Endothelial cell of umbilical vein (primary cell): ENCODE measurements around the gene PACS1. TPM values are rescaled to one million over a fixed set of nuclear protein-coding genes. Genes with fewer than 3 reads are reported as not detected.

Source experiments
- BruUV-seq: library from RNA; stranded (reverse); fragments of 400-500 nt; replicated peaks from 2 replicates; lab custom pipeline; 2021; lab: Mats Ljungman, UMichigan
- CTCF ChIA-PET: fragments of 300-600, 350-600 bp; sonication (Branson Sonifier 250); formaldehyde crosslinking; loops from one replicate; lab custom pipeline; 2021; ENCODE audit warnings: antibody characterized with exemption, inconsistent platforms; lab: Charles Lee
- POLR2A ChIA-PET: fragments of 300-600, 350-600 bp; sonication (Branson Sonifier 250); formaldehyde crosslinking; loops from one replicate; lab custom pipeline; 2021; ENCODE audit warnings: antibody characterized with exemption, inconsistent platforms; lab: Charles Lee
- DNase-seq: peaks from one replicate; pipeline ENCODE4 v3.0.0-alpha.2; 2011; ENCODE audit warnings: low read depth, low spot score
- FAIRE-seq: peaks from 2 replicates; lab custom pipeline; 2011; peaks lifted over from hg19 to GRCh38; lab: Jason Lieb, UNC
- H2AFZ ChIP-seq: 2 replicates; pipeline ENCODE4 v1.6.0; 2012; ENCODE audit warnings: low read depth, low read length, control low read depth, inconsistent platforms
- H3K27ac ChIP-seq: 2 replicates; pipeline ENCODE4 v1.5.1; 2011; ENCODE audit warnings: low read depth, mild to moderate bottlenecking, control low read depth, low read length, moderate library complexity; ENCODE audit not compliant: insufficient read depth
- H3K27me3 ChIP-seq, 2 experiments: 2 replicates each; pipeline versions ENCODE4 v1.6.0 to v1.6.1; 2011; ENCODE audit warnings: low read length in 2 of 2, mixed read lengths in 1 of 2; ENCODE audit not compliant: control insufficient read depth in 2 of 2, insufficient read depth in 2 of 2
- H3K36me3 ChIP-seq, 2 experiments: 2 replicates in 1 of 2; 3 replicates in 1 of 2; pipeline ENCODE4 v1.5.1; 2011; ENCODE audit warnings: low read length in 2 of 2, mild to moderate bottlenecking in 1 of 2, moderate library complexity in 1 of 2; ENCODE audit not compliant: control insufficient read depth in 2 of 2, insufficient read depth in 2 of 2; ENCODE audit errors: extremely low read depth in 1 of 2
- H3K4me1 ChIP-seq: 3 replicates; pipeline ENCODE4 v1.5.1; 2011; ENCODE audit warnings: mild to moderate bottlenecking, low read length; ENCODE audit not compliant: control insufficient read depth, insufficient read depth; ENCODE audit errors: extremely low read depth
- H3K4me2 ChIP-seq: 2 replicates; pipeline ENCODE4 v1.6.1; 2011; ENCODE audit warnings: low read length, control low read depth, mixed read lengths; ENCODE audit not compliant: insufficient read depth
- H3K4me3 ChIP-seq, 3 experiments: fragments of 200-600 bp in 1 of 3; sonication (generic), shearing (Covaris generic) in 1 of 3; replicated peaks in 1 of 3; 2 replicates each; pipeline ENCODE4 v1.5.1; 2011 to 2016; ENCODE audit warnings: control low read depth in 3 of 3, low read length in 3 of 3, mild to moderate bottlenecking in 2 of 3, inconsistent platforms in 1 of 3, low read depth in 1 of 3, moderate library complexity in 1 of 3; ENCODE audit not compliant: insufficient read depth in 1 of 3
- H3K79me2 ChIP-seq: 2 replicates; pipeline ENCODE4 v1.6.0; 2012; ENCODE audit warnings: low read length, inconsistent platforms; ENCODE audit not compliant: control insufficient read depth, insufficient read depth
- H3K9ac ChIP-seq: replicated peaks from 2 replicates; pipeline ENCODE3; 2011; ENCODE audit warnings: low read length, control low read depth; ENCODE audit not compliant: insufficient read depth; ENCODE audit errors: extremely low read depth
- H3K9me1 ChIP-seq: replicated peaks from 3 replicates; pipeline ENCODE4 v1.6.0; 2011; ENCODE audit warnings: mild to moderate bottlenecking, low read length; ENCODE audit not compliant: control insufficient read depth, insufficient read depth; ENCODE audit errors: extremely low read depth
- H3K9me3 ChIP-seq: replicated peaks from 2 replicates; pipeline ENCODE4 v1.5.1; 2012; ENCODE audit warnings: low read length, inconsistent platforms; ENCODE audit not compliant: control insufficient read depth, insufficient read depth
- H4K20me1 ChIP-seq: replicated peaks from 2 replicates; pipeline ENCODE3; 2011; ENCODE audit warnings: mild to moderate bottlenecking, low read length; ENCODE audit not compliant: control insufficient read depth, insufficient read depth; ENCODE audit errors: extremely low read depth
- CTCF ChIP-seq, 2 donors: IDR thresholded peaks; 1 replicate in 1 of 2; 2 replicates in 1 of 2; pipeline ENCODE4 v1.5.1; 2011; ENCODE audit warnings: low read length in 2 of 2, mild to moderate bottlenecking in 2 of 2, moderate library complexity in 2 of 2, control low read depth in 1 of 2, inconsistent platforms in 1 of 2, low read depth in 1 of 2; ENCODE audit not compliant: insufficient read depth in 1 of 2; ENCODE audit errors: extremely low read depth in 1 of 2
- EZH2 ChIP-seq: IDR thresholded peaks from 2 replicates; pipeline ENCODE4 v1.6.1; 2012; ENCODE audit warnings: borderline replicate concordance, low read depth, mild to moderate bottlenecking, moderate library complexity, low read length, inconsistent platforms; ENCODE audit not compliant: severe bottlenecking
- FOS ChIP-seq: IDR thresholded peaks from 2 replicates; pipeline ENCODE4 v1.6.1; 2011; ENCODE audit warnings: mild to moderate bottlenecking, low read length, moderate library complexity, borderline replicate concordance; ENCODE audit not compliant: insufficient read depth
- GATA2 ChIP-seq: IDR thresholded peaks from 2 replicates; pipeline ENCODE4 v1.7.0; 2011; ENCODE audit warnings: low read depth, mild to moderate bottlenecking, moderate library complexity, mixed read lengths, low read length; ENCODE audit not compliant: insufficient read length, insufficient read depth
- JUN ChIP-seq: IDR thresholded peaks from 2 replicates; pipeline ENCODE4 v1.6.1; 2011; ENCODE audit warnings: borderline replicate concordance, low read depth; ENCODE audit not compliant: insufficient read length, insufficient read depth
- MAX ChIP-seq: IDR thresholded peaks from 2 replicates; pipeline ENCODE4 v1.6.1; 2011; ENCODE audit not compliant: insufficient read depth, insufficient read length
- MYC ChIP-seq: IDR thresholded peaks from one replicate; pipeline ENCODE4 v1.6.1; 2011; ENCODE audit warnings: mild to moderate bottlenecking, low read depth, low read length
- POLR2A ChIP-seq: IDR thresholded peaks from 2 replicates; pipeline ENCODE4 v1.6.1; 2012; ENCODE audit warnings: low read depth, mild to moderate bottlenecking, control low read depth, low read length
- POLR2AphosphoS5 ChIP-seq: IDR thresholded peaks from 2 replicates; pipeline ENCODE4 v1.6.1; 2012; ENCODE audit warnings: low read depth, mild to moderate bottlenecking, control low read depth, low read length, moderate library complexity; ENCODE audit not compliant: insufficient read depth
- dilution Hi-C: fragments of 300-500 bp; cut with MboI; formaldehyde crosslinking; loops from one replicate; pipeline ENCODE4 v1.15.0; 2019; ENCODE audit warnings: low sequenced_read_pairs; ENCODE audit not compliant: extremely low pct_ligation_motif_present
- intact Hi-C: fragments of 100-400 bp; cut with micrococcal nuclease; formaldehyde crosslinking; loops from one replicate; pipeline ENCODE4 v1.10.0; 2022
- polyA plus RNA-seq, 4 experiments: library from polyadenylated mRNA; depleted of rRNA in 3 of 4; stranded (reverse) in 3 of 4; unstranded in 1 of 4; fragments of >200 nt; gene quantifications; 2 replicates each; pipeline versions ENCODE4 v1.2.1 to v1.2.3, GENCODE V29; 2011 to 2012; ENCODE audit warnings: missing spikeins in 1 of 4
- total RNA-seq: library from RNA; stranded (reverse); gene quantifications from 2 replicates; pipeline ENCODE4 v1.2.3, GENCODE V29; 2021

PACS1 gene
- total and polyA plus RNA-seq, 2 donors (not counting 3 experiments of a cell fraction or from before 2014, with no cell fraction given), result 26.4 to 64.4 TPM

- dilution Hi-C loops (no loop called here), intact Hi-C loops (no loop called here)
- FAIRE-seq (no peak), DNase-seq (no peak)
- H3K9ac ChIP-seq, result no peak overlapping the region
- no peak for TF ChIP-seq EZH2
- TF ChIP-seq MAX, result no peak
- TF ChIP-seq CTCF (IDR thresholded peaks at IDR 0.05; ENCODE audit: extremely low read depth in 1 of 2, insufficient read depth in 1 of 2, low read depth in 1 of 2, low read length in 2 of 2), result no peak
- TF ChIP-seq MYC, result no peak
- no peak for TF ChIP-seq FOS
- TF ChIP-seq JUN, result no peak
- no peak for TF ChIP-seq POLR2AphosphoS5
- no peak for TF ChIP-seq POLR2A
- no peak for TF ChIP-seq GATA2
- POLR2A ChIA-PET, result no interaction called here
- no TSS peak for BruUV-seq
- H3K4me1 ChIP-seq, result peaks cover 10% of the 10 kb centered on the region
- no peak overlapping the region for H3K4me3 ChIP-seq
- no peaks in the 10 kb centered on the region for H4K20me1 ChIP-seq
- no peaks in the 10 kb centered on the region for H3K27me3 ChIP-seq
- H3K27ac ChIP-seq, result no peak overlapping the region
- no peak overlapping the region for H3K4me2 ChIP-seq
- CTCF ChIA-PET, result interaction anchor here (1.0 kb wide), 1 partner anchor 42 kb away, joined by 3 read pairs; no protein-coding TSS in a partner anchor
- peaks cover 6% of the 10 kb centered on the region for H3K79me2 ChIP-seq
- H3K9me1 ChIP-seq, result no peaks in the 10 kb centered on the region
- no peaks in the 10 kb centered on the region for H3K9me3 ChIP-seq
- H2AFZ ChIP-seq, result no peak overlapping the region
- peaks cover under 1 to 5% of the 10 kb centered on the region in 2 experiments for H3K36me3 ChIP-seq
Measured at GRCh38 chr11:66189031-66189745, 119.1 kb downstream of the PACS1 start.
